Adipocyte (in vitro differentiated cells): ENCODE data around the gene PRICKLE4.

Experiments used
- DNase-seq: peaks from one replicate; pipeline ENCODE4 v3.0.0-alpha.2; 2015; ENCODE audit warnings: low read depth
- H3K27me3 ChIP-seq: replicated peaks from 2 replicates; pipeline ENCODE4 v1.7.0; 2013; ENCODE audit warnings: mild to moderate bottlenecking, low read length, moderate library complexity; ENCODE audit not compliant: control insufficient read depth, insufficient read depth
- H3K36me3 ChIP-seq: 2 replicates; pipeline ENCODE4 v1.7.0; 2013; ENCODE audit warnings: low read length, mild to moderate bottlenecking, moderate library complexity; ENCODE audit not compliant: control insufficient read depth, insufficient read depth, severe bottlenecking
- H3K4me1 ChIP-seq: 2 replicates; pipeline ENCODE4 v1.7.0; 2013; ENCODE audit warnings: mild to moderate bottlenecking, low read length, moderate library complexity; ENCODE audit not compliant: control insufficient read depth, insufficient read depth
- H3K4me3 ChIP-seq: 2 replicates; pipeline ENCODE4 v1.7.0; 2013; ENCODE audit warnings: mild to moderate bottlenecking, low read length, moderate library complexity
- H3K9ac ChIP-seq: 2 replicates; pipeline ENCODE4 v1.7.0; 2013; ENCODE audit warnings: mild to moderate bottlenecking, low read length, moderate library complexity
- H3K9me3 ChIP-seq: 2 replicates; pipeline ENCODE4 v1.7.0; 2013; ENCODE audit warnings: mild to moderate bottlenecking, low read length, moderate library complexity; ENCODE audit not compliant: control insufficient read depth

The PRICKLE4 gene

DNA sequence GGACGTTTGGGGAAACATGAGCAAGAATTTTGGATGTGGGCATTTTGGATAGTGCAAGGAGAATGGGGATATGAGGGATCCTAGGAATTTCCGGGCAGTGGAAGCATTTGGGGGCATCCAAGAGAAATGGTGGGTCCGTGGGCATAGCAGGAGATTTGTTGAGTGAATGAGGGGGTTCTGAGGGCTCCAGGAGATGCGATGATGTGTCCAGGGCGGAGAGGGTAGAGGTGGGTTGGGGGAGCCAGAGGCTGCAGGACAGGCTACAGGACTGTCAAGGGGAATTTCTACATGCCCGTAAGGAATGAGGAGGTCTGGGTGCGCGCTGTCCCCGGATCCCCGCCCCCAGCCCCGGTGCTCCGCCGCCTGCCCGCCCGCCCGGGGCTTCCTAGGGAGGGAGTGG is 1.2 kb upstream of the PRICKLE4 start:
- no peaks in the 10 kb centered on the region for H3K9me3 ChIP-seq
- no peaks in the 10 kb centered on the region for H3K27me3 ChIP-seq
- H3K4me1 ChIP-seq: peaks cover 18% of the 10 kb centered on the region
- peak overlapping the region; percentile 91 for H3K4me3 ChIP-seq
- H3K9ac ChIP-seq: peak overlapping the region; percentile 89
- peaks cover 12% of the 10 kb centered on the region for H3K36me3 ChIP-seq
- DNase-seq: peak; percentile 12

DNA sequence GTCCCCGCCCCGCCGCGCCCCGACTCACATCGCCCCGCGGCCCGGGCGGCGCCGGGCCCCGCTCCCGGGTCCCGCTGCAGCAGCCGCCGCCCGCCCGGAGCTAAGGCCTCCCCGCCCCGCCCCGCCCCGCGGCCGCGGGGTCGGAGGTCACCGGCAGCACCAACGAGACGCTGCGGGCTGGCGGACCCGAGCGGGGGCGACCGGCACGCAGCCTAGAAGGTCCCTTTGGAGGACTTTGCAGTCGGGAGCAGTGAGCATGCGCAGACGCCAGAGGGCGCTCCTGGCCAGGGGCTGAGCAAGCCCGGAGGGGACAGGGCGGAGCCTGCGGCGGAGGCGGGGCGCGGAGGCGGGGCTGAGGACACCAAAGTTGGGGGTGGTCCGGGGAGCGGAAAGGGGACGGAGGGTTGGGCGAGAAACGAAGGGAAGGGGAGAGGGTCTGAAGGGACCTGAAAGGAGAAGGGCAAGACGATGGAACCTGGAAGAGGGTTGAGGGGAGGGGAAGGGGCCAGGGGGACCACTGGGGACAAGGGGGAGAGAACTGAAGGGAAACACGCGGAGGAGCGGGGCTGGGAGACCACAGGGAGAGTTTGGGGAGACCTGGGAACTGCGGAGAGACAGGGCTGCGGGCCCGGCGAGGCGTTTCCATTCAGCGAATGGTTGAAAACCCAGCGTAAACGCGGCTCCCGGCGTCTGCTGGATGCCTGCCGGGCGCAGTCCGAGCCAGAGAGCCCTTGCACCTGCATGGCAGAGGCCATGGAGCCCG is 613 bp upstream of the PRICKLE4 start, which contains the start of gene FRS3:
Gene FRS3 (minus strand): TSS at position 113 of the 763 bp plus-strand sequence. CDS start 2,913 bp downstream, outside the sequence.
- Histone ChIP-seq H3K4me3 (peak within 1 kb of the TSS; percentile 91), H3K9me3 (no peaks in the 10 kb centered on the region), H3K4me1 (peaks cover 18% of the 10 kb centered on the region), H3K9ac (peak within 1 kb of the TSS; percentile 89), H3K27me3 (no peaks in the 10 kb centered on the region), H3K36me3 (peaks cover 6% of the 10 kb centered on the region)
- DNase-seq: peak; percentile 98

DNA sequence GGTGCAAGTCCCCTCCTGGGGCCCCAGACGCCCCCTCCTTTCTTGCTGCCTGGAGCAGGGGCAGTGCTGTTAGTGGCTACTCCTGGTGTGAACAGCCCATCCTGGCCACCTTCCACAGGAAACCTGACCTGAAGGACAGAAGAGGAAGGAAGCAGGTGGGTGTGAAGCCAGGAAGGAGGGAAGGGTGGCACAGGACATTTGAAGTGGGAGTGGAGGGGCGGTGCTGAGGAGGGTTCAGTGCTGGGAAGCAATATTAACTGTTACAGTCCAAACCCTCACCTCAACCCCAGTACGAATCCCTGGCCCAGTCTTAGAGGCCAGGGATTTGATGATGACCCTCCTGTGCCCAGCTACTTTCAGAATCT is 766 bp downstream of the PRICKLE4 start:
- no peaks in the 10 kb centered on the region for H3K27me3 ChIP-seq
- peaks cover 24% of the 10 kb centered on the region for H3K4me1 ChIP-seq
- peak overlapping the region; percentile 73 for H3K9ac ChIP-seq
- peak overlapping the region; percentile 76 for H3K4me3 ChIP-seq
- DNase-seq: no peak
- H3K36me3 ChIP-seq: no peaks in the 10 kb centered on the region
- no peaks in the 10 kb centered on the region for H3K9me3 ChIP-seq

DNA sequence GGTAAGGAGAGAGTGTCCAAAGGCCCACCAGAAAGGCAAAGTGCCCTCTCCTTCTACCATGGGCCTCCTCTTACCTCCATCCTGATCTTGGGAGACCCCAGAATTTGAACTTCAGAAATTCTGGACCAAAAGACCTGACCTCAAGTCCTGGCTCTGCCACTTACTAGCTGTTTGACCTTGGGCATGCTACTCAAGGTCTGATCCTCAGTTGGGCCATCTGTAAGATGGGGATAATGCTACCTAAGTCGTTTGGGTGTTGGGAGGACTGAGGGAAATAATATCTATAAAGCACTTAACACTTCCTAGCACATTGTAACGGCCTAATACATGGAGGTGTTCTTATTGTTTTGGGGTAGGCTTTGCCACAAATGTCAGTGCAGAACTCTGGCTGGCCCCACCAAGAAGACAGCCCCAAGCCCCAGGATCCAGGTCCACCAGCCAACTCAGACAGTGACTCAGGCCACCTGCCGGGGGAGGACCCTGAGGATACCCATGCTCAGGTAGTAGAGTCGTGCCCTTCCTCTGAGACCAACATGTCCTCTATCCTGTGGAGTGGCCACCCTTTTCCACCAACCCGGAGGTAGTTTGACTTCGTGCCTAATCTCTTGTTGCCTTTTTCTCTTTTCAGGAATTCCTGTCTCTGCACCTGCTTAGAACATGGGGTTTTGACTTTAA is 2.7 kb downstream of the PRICKLE4 start:
- no peak overlapping the region for H3K4me3 ChIP-seq
- no peak for DNase-seq
- no peaks in the 10 kb centered on the region for H3K27me3 ChIP-seq
- H3K36me3 ChIP-seq: no peaks in the 10 kb centered on the region
- H3K9me3 ChIP-seq: no peaks in the 10 kb centered on the region
- no peak overlapping the region for H3K9ac ChIP-seq
- peaks cover 24% of the 10 kb centered on the region for H3K4me1 ChIP-seq

DNA sequence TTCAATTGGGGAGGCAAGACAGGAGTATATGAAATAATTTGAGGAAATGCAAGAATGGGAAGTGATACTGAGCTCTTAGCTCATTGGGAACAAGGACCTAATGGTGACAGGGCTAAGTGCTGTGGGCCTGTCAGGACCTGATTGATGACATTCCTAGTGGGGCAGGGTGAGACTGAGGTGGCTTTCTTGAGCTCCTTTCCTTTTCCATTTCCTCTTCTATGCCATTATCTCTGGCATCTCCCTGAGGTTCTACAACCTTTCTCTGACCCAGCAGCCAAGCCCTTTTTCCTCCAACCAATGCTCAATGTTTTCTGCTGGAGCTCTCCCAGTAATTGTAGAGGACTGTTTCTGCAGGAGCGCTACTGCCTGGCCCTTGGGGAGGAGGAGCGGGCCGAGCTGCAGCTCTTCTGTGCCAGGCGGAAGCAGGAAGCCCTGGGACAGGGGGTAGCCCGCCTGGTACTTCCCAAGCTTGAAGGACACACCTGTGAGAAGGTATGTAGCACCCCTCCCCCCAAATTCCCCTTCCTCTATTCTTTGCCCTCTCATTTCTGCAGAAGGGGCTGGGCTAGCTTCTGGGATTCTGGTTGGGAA is 4.1 kb downstream of the PRICKLE4 start:
- H3K9me3 ChIP-seq: no peaks in the 10 kb centered on the region
- no peaks in the 10 kb centered on the region for H3K27me3 ChIP-seq
- DNase-seq: no peak
- no peak overlapping the region for H3K4me3 ChIP-seq
- H3K36me3 ChIP-seq: peaks cover 8% of the 10 kb centered on the region
- no peak overlapping the region for H3K9ac ChIP-seq
- peaks cover 27% of the 10 kb centered on the region for H3K4me1 ChIP-seq

DNA sequence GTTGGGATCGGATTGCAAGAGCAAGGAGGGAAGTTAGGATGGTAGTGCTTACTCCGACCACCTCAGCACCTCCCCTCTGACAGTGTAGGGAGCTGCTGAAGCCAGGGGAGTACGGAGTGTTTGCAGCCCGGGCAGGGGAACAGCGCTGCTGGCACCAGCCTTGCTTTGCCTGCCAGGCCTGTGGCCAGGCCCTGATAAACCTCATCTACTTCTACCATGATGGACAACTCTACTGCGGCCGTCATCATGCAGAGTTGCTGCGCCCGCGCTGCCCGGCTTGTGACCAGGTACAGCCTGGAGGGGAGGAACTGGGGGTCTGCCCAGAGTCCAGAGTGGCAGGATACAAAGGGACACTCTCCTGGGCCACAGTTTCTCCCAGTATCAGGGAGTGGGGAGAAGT is 4.7 kb downstream of the PRICKLE4 start:
- H3K4me1 ChIP-seq: peaks cover 29% of the 10 kb centered on the region
- H3K27me3 ChIP-seq: no peaks in the 10 kb centered on the region
- H3K9me3 ChIP-seq: no peaks in the 10 kb centered on the region
- DNase-seq: no peak
- no peak overlapping the region for H3K4me3 ChIP-seq
- H3K36me3 ChIP-seq: peaks cover 14% of the 10 kb centered on the region
- no peak overlapping the region for H3K9ac ChIP-seq

DNA sequence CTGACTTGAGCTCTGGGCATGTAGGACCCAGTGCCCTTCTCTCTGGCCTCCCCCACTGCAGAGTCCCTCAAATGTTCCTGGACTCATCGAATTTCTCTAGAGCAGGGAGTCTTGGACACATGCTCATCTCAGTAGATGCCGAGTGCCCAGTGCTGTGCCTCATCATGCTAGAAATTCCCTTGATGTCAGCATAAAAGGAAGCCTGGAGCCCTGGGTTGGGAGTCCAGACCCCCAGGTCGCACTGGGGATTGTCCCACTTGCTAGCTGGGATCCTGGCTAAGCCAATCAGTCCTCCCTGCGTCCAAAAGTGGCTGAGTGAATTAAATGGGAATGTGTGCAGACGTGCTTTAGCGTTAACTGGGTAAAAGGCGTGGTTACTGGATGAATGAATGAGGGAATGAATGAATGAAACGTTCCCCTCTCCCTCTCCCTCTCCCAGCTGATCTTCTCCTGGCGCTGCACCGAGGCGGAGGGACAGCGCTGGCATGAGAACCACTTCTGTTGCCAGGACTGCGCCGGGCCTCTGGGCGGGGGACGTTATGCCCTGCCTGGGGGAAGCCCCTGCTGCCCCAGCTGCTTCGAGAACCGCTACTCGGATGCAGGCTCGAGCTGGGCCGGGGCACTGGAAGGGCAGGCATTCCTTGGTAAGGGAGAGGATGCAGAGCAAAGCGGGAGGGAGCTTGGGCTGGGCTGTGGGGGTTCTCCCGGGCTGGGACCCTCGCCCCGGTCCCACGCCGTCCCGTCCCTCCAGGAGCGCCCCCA is 5.3 kb downstream of the PRICKLE4 start:
- peaks cover 20% of the 10 kb centered on the region for H3K36me3 ChIP-seq
- H3K9ac ChIP-seq: peak overlapping the region; percentile 100
- H3K4me1 ChIP-seq: peaks cover 27% of the 10 kb centered on the region
- DNase-seq: peak; percentile 61
- no peaks in the 10 kb centered on the region for H3K9me3 ChIP-seq
- peak overlapping the region; percentile 99 for H3K4me3 ChIP-seq
- H3K27me3 ChIP-seq: no peaks in the 10 kb centered on the region

DNA sequence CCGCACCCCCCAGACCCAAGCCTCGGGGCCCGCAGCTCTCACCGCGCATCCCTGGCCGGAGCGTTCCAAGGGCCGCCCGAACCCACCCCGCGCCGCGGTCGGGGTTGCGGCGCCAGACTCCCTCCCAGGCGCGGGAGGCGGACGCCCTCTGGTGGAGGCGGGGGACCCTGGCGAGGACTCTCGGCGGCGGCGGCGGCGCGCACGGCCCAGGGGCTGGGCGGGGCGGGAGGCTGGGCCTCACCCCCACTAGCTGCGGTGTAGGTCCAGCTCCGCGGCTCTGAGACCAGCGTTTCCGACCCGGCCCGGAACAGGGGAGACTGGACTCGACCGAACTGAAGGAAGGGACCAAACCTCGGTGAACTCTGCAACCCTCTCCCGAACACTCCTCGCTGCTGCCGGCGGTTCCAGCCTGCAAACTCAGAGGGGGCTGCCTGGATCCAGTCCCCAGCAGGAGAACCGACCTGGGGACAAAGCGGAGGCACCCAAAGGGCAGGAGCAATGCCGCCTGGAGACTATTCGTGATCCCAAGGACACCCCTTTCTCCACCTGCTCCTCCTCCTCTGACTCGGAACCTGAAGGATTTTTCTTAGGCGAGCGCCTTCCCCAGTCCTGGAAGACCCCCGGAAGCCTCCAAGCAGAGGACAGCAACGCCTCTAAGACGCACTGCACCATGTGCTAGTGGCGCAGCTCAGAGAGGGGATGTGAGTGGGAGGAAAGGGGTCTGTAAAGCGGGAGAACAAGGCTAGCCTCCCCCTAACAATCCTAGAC is 6.1 kb downstream of the PRICKLE4 start:
- Histone ChIP-seq H3K36me3 (peaks cover 28% of the 10 kb centered on the region), H3K9ac (peak overlapping the region; percentile 100), H3K4me3 (peak overlapping the region; percentile 99), H3K4me1 (peaks cover 19% of the 10 kb centered on the region), H3K9me3 (no peaks in the 10 kb centered on the region), H3K27me3 (no peaks in the 10 kb centered on the region)
- peak; percentile 96 for DNase-seq

DNA sequence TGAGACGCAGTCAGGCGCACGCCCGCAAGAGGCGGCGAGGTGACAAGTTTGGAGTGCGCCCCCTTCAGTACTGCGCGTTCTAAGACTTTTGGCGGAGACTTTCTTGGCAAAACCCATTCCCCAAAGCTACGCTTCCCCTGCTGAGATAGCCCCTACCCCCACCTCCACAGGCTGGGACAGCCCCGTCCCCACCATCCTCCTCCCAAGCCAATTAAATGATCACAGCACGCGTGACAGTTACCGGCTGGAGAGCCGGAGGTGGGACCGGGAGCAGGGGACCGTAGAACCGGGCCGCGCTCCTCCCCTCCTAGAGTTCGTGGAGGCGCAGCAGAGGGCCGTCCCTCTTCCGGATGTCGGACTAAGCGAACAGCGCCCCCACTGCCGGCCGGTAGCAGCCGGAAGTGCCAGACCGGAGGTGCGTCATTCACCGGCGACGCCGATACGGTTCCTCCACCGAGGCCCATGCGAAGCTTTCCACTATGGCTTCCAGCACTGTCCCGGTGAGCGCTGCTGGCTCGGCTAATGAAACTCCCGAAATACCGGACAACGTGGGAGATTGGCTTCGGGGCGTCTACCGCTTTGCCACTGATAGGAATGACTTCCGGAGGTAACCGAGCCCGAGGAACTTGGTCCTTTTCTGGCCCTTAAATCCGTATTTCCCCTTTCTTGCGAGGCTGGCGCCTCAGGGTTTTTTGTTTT is 6.8 kb downstream of the PRICKLE4 start, which contains the start of gene TOMM6:
Gene TOMM6 (plus strand): TSS at position 476 of the 699 bp plus-strand sequence. CDS start 4 bp downstream, at position 480.
- H3K36me3 ChIP-seq: peaks cover 35% of the 10 kb centered on the region
- no peaks in the 10 kb centered on the region for H3K9me3 ChIP-seq
- H3K9ac ChIP-seq: peak within 1 kb of the TSS; percentile 100
- no peaks in the 10 kb centered on the region for H3K27me3 ChIP-seq
- H3K4me3 ChIP-seq: peak within 1 kb of the TSS; percentile 99
- peaks cover 19% of the 10 kb centered on the region for H3K4me1 ChIP-seq
- DNase-seq: peak; percentile 98

DNA sequence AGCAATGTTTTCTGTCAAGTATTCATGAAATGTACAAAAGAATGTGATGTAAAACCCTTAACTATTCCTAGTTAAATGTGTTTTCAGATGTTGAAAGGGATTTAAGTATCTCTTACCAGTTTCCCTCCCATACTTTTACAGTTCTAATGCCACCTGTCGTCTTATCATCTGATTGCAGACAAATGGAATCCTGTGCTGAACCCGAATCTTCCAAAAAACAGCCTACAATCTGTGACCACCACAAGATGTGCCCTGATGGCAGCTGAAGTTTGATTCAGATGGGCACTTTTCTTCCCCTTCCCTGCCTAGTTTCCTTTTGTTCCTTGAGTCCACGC is 8.8 kb downstream of the PRICKLE4 start:
- DNase-seq: no peak
- peaks cover 38% of the 10 kb centered on the region for H3K36me3 ChIP-seq

More for the DNA sequence above, 8.8 kb downstream of the PRICKLE4 start:
- Histone ChIP-seq H3K4me3 (peak overlapping the region; percentile 99), H3K27me3 (no peaks in the 10 kb centered on the region), H3K9ac (peak overlapping the region; percentile 5), H3K9me3 (no peaks in the 10 kb centered on the region), H3K4me1 (peaks cover 19% of the 10 kb centered on the region)
